NCI-H774 (cell line): Measurements from ENCODE around the gene SORCS2.

Experiments
- DNase-seq: peaks from one replicate; lab custom pipeline; 2025; lab: John Stamatoyannopoulos, UW

SORCS2 gene

DNA sequence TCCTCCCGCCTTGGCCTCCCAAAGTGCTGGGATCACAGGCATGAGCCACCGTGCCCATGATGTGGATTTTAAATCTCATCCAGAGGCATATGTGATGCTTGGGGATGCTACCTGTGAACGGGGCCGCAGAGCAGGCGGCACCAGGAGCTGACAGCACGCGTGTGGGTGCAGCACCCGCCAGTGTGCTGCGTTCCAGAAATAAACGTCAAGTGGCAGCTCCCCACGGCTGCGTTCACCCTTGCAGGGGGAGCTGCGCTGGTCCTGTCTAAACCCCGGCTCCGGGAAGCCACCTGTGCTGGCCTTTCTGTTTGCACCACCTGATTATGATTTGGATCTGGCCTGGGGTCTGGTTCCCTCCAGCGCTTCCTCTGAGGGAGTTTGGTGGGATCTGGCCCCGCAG is 77.8 kb downstream of the SORCS2 start:
- no peak for DNase-seq

DNA sequence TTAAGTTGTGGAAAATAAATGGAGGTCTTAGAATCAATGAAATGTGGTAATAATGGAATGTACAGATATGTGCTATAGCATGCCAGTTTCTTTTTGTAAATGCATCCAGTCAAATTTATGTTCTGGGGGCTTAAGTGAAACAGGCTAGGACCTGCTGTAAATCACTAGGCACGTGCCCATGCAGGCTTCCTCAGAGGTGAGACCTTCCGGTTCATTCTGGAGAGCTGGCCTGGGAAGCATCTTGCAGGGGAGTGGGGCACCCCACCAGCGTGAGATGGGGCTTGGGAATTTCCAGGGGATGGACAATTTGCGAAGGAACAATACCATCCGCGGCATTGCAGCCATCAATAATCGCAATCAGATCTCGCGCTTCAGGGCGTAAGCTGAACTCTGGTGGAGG is 80.1 kb downstream of the SORCS2 start:
- no peak for DNase-seq

- no peak for DNase-seq
These were observed 81.5 kb downstream of the SORCS2 start for GRCh38 chr4:7273738-7274297.

GRCh38 chr4:7275067-7275466 is 82.7 kb downstream of the SORCS2 start:
- no peak for DNase-seq

DNA sequence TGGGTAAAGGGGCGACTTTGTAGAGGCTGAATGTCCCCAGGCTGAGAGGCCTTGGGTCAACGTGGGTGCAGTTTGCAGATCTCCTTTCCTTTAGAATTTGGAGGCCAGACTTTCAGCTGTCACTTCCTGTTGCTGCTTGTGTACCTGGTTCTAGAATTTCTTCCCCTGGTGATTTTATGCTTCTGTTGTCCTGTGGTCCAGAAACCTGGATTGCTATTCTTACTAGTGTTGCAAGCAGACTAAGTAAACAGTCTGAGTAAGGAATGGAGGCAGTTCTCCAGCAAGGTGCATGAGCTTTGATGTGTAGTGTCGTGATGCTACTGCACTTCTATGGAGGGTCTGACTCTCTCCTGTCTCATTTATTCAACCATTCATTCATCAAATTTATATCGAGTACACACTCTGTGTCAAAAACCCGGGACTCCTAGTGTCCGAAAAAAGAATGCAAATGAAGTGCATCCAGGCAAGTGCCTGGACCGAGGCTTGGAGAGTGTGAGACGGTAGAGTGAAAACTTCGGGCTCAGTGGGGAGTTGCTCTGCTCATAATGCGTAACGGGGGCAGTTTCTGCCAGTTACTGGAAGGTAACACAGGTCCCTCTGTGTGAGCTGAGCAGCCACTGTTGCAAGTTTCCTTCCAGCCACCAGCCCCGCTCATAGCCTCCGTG is 83.3 kb downstream of the SORCS2 start:
- DNase-seq = no peak

- no peak for DNase-seq
These were observed 84.2 kb downstream of the SORCS2 start for GRCh38 chr4:7276515-7276914.

GRCh38 chr4:7278071-7278765 is 85.9 kb downstream of the SORCS2 start:
- DNase-seq = no peak

GRCh38 chr4:7278981-7279380 is 86.6 kb downstream of the SORCS2 start:
- no peak for DNase-seq

GRCh38 chr4:7279902-7280301 is 87.6 kb downstream of the SORCS2 start:
- no peak for DNase-seq

DNA sequence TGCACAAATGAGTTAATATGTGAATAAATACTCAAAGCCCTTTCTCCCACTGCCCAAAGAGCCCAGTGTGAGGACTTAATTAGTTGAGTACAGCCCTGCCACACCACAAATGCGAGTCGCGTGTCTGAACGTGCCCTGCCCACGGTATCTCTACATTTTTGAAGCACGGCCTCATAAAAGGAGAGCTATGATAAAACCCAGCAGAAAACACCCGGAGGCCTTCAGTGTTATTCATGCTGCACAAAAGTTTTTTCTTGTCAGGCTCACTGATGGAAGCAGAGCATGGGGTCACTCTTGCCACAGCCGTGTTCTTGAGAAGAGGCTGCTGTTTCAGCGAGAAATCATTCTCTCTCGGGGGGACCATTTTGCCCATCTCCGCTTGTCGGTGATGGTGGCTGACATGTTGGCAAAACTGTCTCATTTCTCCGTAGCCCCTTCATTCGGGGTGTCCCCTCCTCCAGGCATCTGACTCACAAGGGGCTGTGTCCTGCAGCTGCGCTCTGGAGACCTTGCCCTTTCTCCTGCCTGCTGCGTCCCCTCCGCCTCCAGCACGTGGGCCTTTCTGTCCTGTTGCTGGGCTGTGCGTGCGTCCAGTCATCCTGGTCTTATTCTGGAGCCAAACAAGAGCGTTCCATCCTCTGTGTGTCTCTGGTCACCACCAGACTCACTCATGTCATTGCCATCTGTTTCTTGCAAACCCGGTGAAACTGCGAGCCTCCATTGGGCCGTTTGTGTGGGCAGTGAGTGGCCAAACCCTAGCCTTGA is 88.8 kb downstream of the SORCS2 start:
- DNase-seq = no peak

- no peak for DNase-seq
These were observed 89.6 kb downstream of the SORCS2 start for GRCh38 chr4:7281691-7282665.

- no peak for DNase-seq
These were observed 90.6 kb downstream of the SORCS2 start for GRCh38 chr4:7282786-7283440.

DNA sequence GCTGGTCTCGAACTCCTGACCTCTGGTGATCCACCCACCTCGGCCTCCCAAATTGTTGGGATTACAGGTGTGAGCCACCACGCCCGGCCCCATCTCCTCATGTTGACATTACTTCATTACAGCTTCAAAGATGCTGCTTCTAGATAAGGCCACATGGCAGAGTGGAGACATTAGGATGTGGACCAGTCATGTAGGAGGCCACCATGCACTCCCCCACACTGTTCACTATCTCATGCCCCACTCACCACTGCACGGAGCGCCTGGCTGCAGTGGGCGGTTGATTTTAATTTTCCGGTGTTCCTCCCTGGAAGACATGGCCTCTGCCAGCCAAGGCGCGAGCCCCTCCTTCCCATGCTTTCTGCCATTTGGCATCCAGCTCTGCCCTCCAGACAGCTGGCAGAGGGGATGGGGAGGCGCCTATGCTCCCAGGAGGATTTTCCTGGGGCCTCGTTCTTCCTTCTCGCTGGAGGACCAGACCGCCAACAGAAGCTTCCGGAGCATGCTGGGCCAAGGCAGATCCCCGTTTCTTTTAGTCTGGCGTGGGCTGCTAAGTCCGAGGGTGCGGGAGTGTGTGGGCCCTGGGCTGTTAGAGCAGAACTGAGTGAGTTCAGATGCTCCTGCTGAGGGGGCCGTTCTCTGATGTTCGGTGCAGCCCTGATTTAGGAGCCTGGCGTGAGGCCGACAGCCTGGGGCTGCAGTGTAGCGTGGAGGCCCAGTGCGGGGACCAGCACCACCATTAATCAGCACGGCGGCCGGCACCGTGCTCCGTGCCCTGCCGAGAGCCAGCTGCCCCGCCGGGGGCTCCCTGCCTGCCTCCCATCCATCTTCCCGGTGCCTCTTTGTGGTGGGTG is 93.1 kb downstream of the SORCS2 start:
- no peak for DNase-seq

DNA sequence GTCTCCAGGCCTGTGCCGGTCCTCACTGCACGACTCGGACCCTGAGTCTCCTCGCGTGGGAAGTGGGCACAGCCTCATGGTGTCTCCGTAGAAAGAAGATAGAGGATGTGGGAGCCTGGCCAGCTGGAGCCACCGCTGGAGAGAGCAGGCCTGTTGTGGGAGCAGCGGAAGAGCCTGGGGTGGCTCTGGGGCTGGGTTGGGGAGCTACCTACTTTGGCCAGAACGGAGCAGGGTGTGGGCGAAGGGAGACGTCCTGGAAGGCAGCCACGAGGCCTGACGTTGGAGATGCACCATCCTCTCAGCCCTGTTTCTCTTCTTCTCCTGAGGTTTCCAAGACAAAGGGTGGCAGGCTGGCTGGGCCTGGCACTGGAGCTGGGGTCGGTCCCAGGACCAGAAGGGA is 93.8 kb downstream of the SORCS2 start:
- no peak for DNase-seq

GRCh38 chr4:7286798-7287197 is 94.5 kb downstream of the SORCS2 start:
- DNase-seq = no peak

GRCh38 chr4:7287274-7287917 is 95.1 kb downstream of the SORCS2 start:
- DNase-seq = no peak

DNA sequence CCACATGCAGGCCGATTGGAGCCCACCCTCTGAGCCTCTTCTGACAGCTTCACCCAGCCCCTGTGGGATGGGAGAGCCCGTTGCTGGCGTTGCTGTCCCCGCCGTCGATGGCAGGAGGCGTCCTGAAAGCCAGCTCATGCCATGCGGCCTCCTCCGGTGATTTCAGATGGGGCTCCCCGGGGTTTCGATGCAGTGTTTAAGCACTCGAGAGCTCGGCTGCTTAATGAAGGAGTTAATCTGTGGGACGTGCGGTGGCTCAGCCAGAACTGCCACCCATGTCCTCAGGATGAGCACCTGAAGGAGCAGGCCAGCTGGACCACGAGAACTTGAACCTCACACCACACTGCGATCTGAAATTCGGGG is 95.6 kb downstream of the SORCS2 start:
- DNase-seq = no peak

GRCh38 chr4:7288751-7289523 is 96.6 kb downstream of the SORCS2 start:
- no peak for DNase-seq

DNA sequence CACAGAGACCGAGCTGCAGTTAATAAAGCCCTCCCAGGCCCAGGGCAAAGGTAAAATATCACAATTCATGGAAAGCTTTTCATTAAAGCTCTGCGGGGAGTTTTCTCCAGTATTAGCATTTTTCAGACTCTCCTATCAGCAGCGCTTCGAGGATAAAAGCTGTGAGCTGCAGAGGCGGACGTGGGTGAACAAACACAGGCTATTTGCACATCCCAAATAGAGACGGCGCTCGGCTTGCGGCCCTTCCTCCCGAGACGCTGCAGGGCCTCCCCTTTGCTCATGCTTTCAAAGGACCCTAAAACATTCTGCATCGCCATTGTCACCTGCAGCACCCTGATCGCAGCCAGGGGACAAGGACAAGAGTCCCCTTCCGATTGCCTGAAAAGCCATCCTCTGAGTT is 97.3 kb downstream of the SORCS2 start:
- no peak for DNase-seq
